Heart right ventricle (tissue), 16 donors: ENCODE data around the gene GPRIN1. TPM values are rescaled to one million over a fixed set of nuclear protein-coding genes. Genes with fewer than 3 reads are reported as not detected.

Experiments
- ATAC-seq, 8 donors: fragments of 200-7000 bp; cut with Tn5 transposase; one replicate each; pipeline ENCODE4 v1.9.1; 2020; ENCODE audit warnings: mild to moderate bottlenecking in 8 of 8, moderate library complexity in 8 of 8, moderate number of reproducible peaks in 1 of 8
- DNase-seq, 2 donors: peaks; one replicate each; pipeline ENCODE4 v3.0.0-alpha.2; 2020
- H3K27ac ChIP-seq, 10 donors: fragments of 200-600 bp; sonication (generic) in 2 of 10; one replicate each; pipeline versions ENCODE4 v1.5.0 to v1.8.0; 2020 to 2022; ENCODE audit warnings: mild to moderate bottlenecking in 3 of 10
- H3K27me3 ChIP-seq, 7 donors: fragments of 200-600 bp; one replicate each; pipeline ENCODE4 v1.8.0; 2021 to 2022; ENCODE audit warnings: mild to moderate bottlenecking in 2 of 7
- H3K36me3 ChIP-seq, 9 donors: fragments of 200-600 bp; sonication (generic) in 1 of 9; one replicate each; pipeline versions ENCODE4 v1.5.0 to v1.8.0; 2020 to 2022; ENCODE audit warnings: mild to moderate bottlenecking in 2 of 9
- H3K4me1 ChIP-seq, 9 donors: fragments of 200-600 bp; sonication (generic) in 1 of 9; one replicate each; pipeline versions ENCODE4 v1.5.0 to v1.8.0; 2020 to 2022; ENCODE audit warnings: mild to moderate bottlenecking in 4 of 9
- H3K4me3 ChIP-seq, 10 donors: fragments of 200-600 bp; sonication (generic) in 2 of 10; one replicate each; pipeline versions ENCODE4 v1.5.0 to v1.8.0; 2020 to 2022; ENCODE audit warnings: mild to moderate bottlenecking in 7 of 10, moderate library complexity in 2 of 10
- H3K9me3 ChIP-seq, 11 donors: fragments of 200-600 bp in 10 of 11; sonication (generic) in 2 of 11; one replicate each; pipeline versions ENCODE4 v1.5.0 to v1.8.0; 2013 to 2022; ENCODE audit warnings: mild to moderate bottlenecking in 2 of 11, control low read depth in 1 of 11, moderate library complexity in 1 of 11
- CTCF ChIP-seq, 9 donors: fragments of 200-600 bp; sonication (generic) in 2 of 9; IDR thresholded peaks; one replicate each; pipeline versions ENCODE4 v1.5.0 to v1.8.0; 2021 to 2022; ENCODE audit warnings: antibody characterized with exemption in 9 of 9, mild to moderate bottlenecking in 5 of 9, moderate library complexity in 1 of 9
- WGBS, 2 donors: extraction: QIAGEN DNeasy Blood & Tissue Kit; methylation state at CpG; one replicate each; pipeline ENCODE4 v1.1.7; 2013; ENCODE audit warnings: inconsistent platforms in 1 of 2; 5-methylcytosine and 5-hydroxymethylcytosine counted together
- intact Hi-C, 10 donors: fragments of 100-400 bp; cut with DNase I; formaldehyde crosslinking; loops; one replicate each; pipeline versions ENCODE4 v1.11.1 to v1.14.2; 2022
- polyA plus RNA-seq, 2 donors: library from polyadenylated mRNA; stranded (reverse); fragments of 200-250 nt; gene quantifications; one replicate each; pipeline ENCODE4 v1.2.3, GENCODE V29; 2013
- total RNA-seq, 10 donors: library from RNA; stranded (reverse); fragmentation: NEBNext Ultra II Directional in 3 of 10; extraction: Animal tissue kit (Norgen Biotek cat#: 25700) in 3 of 10; gene quantifications; one replicate each; pipeline versions ENCODE4 v1.2.1 to v1.2.4, GENCODE V29; 2021 to 2023
- donor health status: Arrhythmogenic right ventricular cardiomyopathy.
- donor health status: ischemic (EF 13 %, LVEDD 7.1; RV severe dilation, severe dysfunction).
- donor health status: healthy with polysubstance abuse.
- donor health status: DM: no; HTN: yes; CAD: no.
- donor health status: DM: no; HTN: no; CAD: no.
- donor health status: ischemic (EF 25% LVEDD 6.9; RV normal size, moderate dysfunction).
- donor health status: ischemic (EF 25% LVEDD 5.7; RV mildly dilated, moderate dysfunction).
- donor health status: healthy.
- donor health status: DM: yes; HTN: yes; CAD: no.
- donor health status: Ischemic cardiomyopathy.
- donor health status: ischemic (EF 35%, LVEDD 5.7; RV mildly dilated, moderate dysfunction).
- donor health status: nonischemic (EF 11% LVEDD 7.7; RV severe dilation, severe dysfunction).
- donor health status: DM: yes; HTN: yes; CAD: no.
- donor health status: PGD.
- donor health status: ischemic (EF 29% LVEDD 5.4; RV normal size, mild dysfunction).
- donor health status: nonischemic (EF 23%, LVEDD 6.1; RV moderate dilation, normal function).

GPRIN1 gene
- total and polyA plus RNA-seq, 12 donors: 0.06 to 1.0 (median 0.36) TPM

GRCh38 chr5:176614805-176615478 lies 5.0 kb upstream of the GPRIN1 start:
- H3K36me3 ChIP-seq: no peaks in the 10 kb centered on the region
- H3K27ac ChIP-seq: no peak overlapping the region
- WGBS, 2 donors: 59 to 62% methylated on average over 8 of the region's 8 CpGs
- H3K4me1 ChIP-seq: peaks cover 0 to 24% (median 17%) of the 10 kb centered on the region in 9 donors
- no peak overlapping the region for H3K4me3 ChIP-seq
- intact Hi-C loops: no loop called here
- H3K9me3 ChIP-seq: no peaks in the 10 kb centered on the region
- TF ChIP-seq CTCF (IDR thresholded peaks at IDR 0.05): no peak
- H3K27me3 ChIP-seq: peaks cover 5 to 91% (median 64%) of the 10 kb centered on the region in 7 donors
- ATAC-seq (no peak), DNase-seq (no peak)

- Histone ChIP-seq H3K4me3 (no peak overlapping the region), H3K27ac (no peak overlapping the region), H3K27me3 (peaks cover 0 to 89% (median 49%) of the 10 kb centered on the region in 7 donors), H3K9me3 (no peaks in the 10 kb centered on the region), H3K36me3 (no peaks in the 10 kb centered on the region), H3K4me1 (peaks cover 0 to 16% (median 8%) of the 10 kb centered on the region in 9 donors)
- no peak for TF ChIP-seq CTCF (IDR thresholded peaks at IDR 0.05)
- DNase-seq (no peak), ATAC-seq (no peak)
- intact Hi-C loops: no loop called here
- 67 to 68% methylated on average over 2 of the region's 2 CpGs for WGBS, 2 donors
These were observed 2.9 kb upstream of the GPRIN1 start for GRCh38 chr5:176612855-176613254.

- Histone ChIP-seq H3K27me3 (peaks cover 0 to 82% (median 41%) of the 10 kb centered on the region in 7 donors), H3K9me3 (no peaks in the 10 kb centered on the region), H3K4me3 (no peak overlapping the region), H3K27ac (no peak overlapping the region), H3K4me1 (peaks cover 0 to 16% (median 8%) of the 10 kb centered on the region in 9 donors), H3K36me3 (no peaks in the 10 kb centered on the region)
- intact Hi-C loops: no loop called here
- TF ChIP-seq CTCF (IDR thresholded peaks at IDR 0.05): no peak
- 85% methylated on average over 6 of the region's 6 CpGs for WGBS, 2 donors
- no peak for ATAC-seq
- DNase-seq: no peak
These were observed 2.1 kb upstream of the GPRIN1 start for GRCh38 chr5:176612008-176612407.

GRCh38 chr5:176611435-176611834 lies 1.5 kb upstream of the GPRIN1 start:
- H3K27me3 ChIP-seq: peaks cover 0 to 76% (median 35%) of the 10 kb centered on the region in 7 donors
- H3K4me1 ChIP-seq: peaks cover 0 to 16% (median 8%) of the 10 kb centered on the region in 9 donors
- intact Hi-C loops: no loop called here
- 9 to 11% methylated on average over 10 of the region's 10 CpGs for WGBS, 2 donors
- H3K4me3 ChIP-seq: no peak overlapping the region
- no peak for TF ChIP-seq CTCF (IDR thresholded peaks at IDR 0.05)
- H3K27ac ChIP-seq: no peak overlapping the region
- DNase-seq (peak; percentile 79 to 81), ATAC-seq (no peak)
- H3K36me3 ChIP-seq: no peaks in the 10 kb centered on the region
- no peaks in the 10 kb centered on the region for H3K9me3 ChIP-seq
